Testis (tissue), 2 donors: ENCODE measurements around the gene N4BP2.

Source experiments
- POLR2A ChIP-seq: fragments of 450-650 bp; IDR thresholded peaks from one replicate; pipeline ENCODE4 v1.6.1; 2017; ENCODE audit warnings: antibody characterized with exemption, mild to moderate bottlenecking, moderate library complexity
- TF ChIP-seq, protein P1 (sequence below), 3 experiments: fragments of 450-650 bp in 2 of 3; fragments of 200-600 bp in 1 of 3; sonication (generic) in 1 of 3; IDR thresholded peaks; one replicate each; pipeline ENCODE4 v1.5.1; 2016 to 2019; ENCODE audit warnings: antibody characterized with exemption in 3 of 3, mild to moderate bottlenecking in 2 of 3, moderate library complexity in 1 of 3

GRCh38 chr4:40200875-40201801 is 144.5 kb downstream of the N4BP2 start:
- no peak for TF ChIP-seq POLR2A
- TF ChIP-seq, protein P1, sequence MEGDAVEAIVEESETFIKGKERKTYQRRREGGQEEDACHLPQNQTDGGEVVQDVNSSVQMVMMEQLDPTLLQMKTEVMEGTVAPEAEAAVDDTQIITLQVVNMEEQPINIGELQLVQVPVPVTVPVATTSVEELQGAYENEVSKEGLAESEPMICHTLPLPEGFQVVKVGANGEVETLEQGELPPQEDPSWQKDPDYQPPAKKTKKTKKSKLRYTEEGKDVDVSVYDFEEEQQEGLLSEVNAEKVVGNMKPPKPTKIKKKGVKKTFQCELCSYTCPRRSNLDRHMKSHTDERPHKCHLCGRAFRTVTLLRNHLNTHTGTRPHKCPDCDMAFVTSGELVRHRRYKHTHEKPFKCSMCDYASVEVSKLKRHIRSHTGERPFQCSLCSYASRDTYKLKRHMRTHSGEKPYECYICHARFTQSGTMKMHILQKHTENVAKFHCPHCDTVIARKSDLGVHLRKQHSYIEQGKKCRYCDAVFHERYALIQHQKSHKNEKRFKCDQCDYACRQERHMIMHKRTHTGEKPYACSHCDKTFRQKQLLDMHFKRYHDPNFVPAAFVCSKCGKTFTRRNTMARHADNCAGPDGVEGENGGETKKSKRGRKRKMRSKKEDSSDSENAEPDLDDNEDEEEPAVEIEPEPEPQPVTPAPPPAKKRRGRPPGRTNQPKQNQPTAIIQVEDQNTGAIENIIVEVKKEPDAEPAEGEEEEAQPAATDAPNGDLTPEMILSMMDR (IDR thresholded peaks at IDR 0.05), result no peak
